Tongue (tissue), 2 donors: ENCODE results near the gene CNTFR. TPM values are rescaled to one million over a fixed set of nuclear protein-coding genes. Genes with fewer than 3 reads are reported as not detected.

Experiments used
- DNase-seq: peaks from one replicate; pipeline ENCODE4 v3.0.0-alpha.2; 2015
- total RNA-seq: library from RNA; depleted of rRNA; stranded (reverse); fragments of >200 nt; gene quantifications from one replicate; pipeline ENCODE4 v1.2.3, GENCODE V29; 2014

Gene CNTFR
- total RNA-seq, 1 donor from 2014 or later, result 6.2 TPM

GRCh38 chr9:34590381-34591247 is 1.1 kb upstream of the CNTFR start:
- DNase-seq, result peak; percentile 34

GRCh38 chr9:34588671-34589635 is 571 bp downstream of the CNTFR start:
- DNase-seq, result peak; percentile 32

- no peak for DNase-seq
Observed at GRCh38 chr9:34587271-34587670, 2.3 kb downstream of the CNTFR start.

DNA sequence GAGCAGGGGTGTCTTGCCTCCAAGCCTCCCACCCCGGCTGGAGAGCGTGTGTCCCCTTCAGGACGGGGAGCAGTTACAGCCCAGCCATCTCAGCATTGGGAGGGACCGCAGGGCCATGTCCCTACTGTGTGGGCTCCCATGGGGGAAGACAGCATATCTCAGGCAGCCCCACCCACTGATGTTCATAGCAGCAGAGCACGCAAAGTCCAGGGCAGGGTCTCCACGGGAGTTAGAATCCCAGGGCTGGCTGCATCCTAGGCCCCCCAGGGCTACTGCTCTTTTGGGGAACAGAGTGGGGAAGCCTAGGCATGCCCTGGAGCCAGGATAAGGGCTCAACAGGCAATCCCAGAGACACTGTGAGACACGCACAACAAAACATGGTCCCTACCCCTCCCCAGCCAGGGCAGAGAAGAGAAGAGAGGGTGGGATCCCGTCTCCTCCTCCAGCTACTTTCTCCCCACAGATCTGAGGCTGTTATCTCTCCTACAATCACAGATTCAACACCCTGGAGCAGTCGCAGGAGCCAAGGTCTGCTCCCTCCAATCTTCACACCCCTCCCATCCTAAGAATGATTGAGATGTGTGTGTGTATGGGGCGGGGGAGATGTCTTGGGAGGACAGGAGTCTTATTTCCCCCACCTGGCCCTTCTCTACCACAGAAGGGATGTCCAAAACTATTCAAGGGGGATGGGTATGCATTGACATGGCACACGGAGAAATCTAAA is 3.4 kb downstream of the CNTFR start:
- no peak for DNase-seq

GRCh38 chr9:34584970-34585369 is 4.6 kb downstream of the CNTFR start:
- no peak for DNase-seq

- no peak for DNase-seq
Observed at GRCh38 chr9:34582787-34583186, 6.7 kb downstream of the CNTFR start.

DNA sequence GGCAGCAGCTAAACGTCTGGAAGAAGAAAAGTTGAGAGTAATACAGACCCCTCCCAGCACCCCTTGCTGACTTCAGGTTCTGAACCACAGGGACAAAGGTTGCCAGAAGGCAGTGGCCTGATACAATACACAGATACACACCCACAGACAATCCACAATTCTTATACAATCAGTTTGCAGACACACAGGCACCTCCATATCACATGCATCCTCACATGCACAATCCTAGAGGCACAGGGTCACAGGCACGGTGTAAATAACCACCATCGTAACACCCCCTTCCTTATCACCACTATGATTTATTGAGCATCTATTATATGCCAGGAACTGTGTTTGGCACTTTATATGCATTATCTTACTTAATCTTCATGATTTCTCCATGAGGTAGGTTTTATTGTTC is 8.2 kb downstream of the CNTFR start:
- no peak for DNase-seq

- DNase-seq, result no peak
Observed at GRCh38 chr9:34580358-34580757, 9.2 kb downstream of the CNTFR start.

- DNase-seq, result no peak
Observed at GRCh38 chr9:34579808-34580163, 9.7 kb downstream of the CNTFR start.

- DNase-seq, result no peak
Observed at GRCh38 chr9:34579104-34579807, 10.3 kb downstream of the CNTFR start.

DNA sequence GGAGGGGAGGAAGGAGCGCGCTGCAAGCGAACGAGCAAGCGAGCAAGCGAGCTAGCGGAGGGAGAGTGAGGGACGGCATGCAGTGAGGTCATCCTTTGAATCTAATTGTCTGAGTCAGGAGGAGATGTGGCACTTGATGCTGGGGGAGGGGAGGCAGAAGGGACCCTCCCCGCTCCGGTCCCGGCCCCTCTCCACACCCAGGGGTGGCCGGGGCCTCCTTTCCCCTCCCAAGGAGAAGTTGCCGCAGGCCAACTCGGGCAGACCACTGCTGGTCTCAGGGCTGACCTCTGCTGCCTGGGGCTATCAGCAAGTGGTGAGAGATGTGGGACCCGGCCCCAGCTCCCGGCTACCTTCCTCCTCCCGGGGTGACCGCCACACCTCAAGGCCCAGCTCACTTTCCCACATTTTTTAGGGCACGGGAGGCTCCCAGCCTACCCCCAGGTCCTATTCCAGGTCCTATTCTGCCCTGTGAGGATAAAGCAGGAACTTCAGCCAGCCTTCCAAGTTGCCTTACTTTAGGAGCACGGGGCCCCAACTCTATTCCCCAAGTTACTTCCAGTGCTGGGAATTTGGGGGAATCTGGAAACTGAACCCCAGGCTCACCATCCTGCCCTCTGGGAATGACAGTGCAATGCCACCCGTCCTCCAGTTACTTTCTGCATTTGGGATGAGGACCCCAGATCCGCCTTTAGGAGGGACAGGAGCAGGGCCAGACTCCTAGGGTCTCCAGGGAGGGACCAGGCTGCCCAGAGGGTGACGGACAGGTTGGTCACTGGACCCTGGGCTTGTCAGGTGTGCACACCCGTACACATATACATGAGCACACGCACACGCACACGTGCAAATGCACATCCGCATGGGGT is 11.1 kb downstream of the CNTFR start:
- peak; percentile 75 for DNase-seq

GRCh38 chr9:34577400-34578240 is 11.9 kb downstream of the CNTFR start:
- DNase-seq, result peak; percentile 90

DNA sequence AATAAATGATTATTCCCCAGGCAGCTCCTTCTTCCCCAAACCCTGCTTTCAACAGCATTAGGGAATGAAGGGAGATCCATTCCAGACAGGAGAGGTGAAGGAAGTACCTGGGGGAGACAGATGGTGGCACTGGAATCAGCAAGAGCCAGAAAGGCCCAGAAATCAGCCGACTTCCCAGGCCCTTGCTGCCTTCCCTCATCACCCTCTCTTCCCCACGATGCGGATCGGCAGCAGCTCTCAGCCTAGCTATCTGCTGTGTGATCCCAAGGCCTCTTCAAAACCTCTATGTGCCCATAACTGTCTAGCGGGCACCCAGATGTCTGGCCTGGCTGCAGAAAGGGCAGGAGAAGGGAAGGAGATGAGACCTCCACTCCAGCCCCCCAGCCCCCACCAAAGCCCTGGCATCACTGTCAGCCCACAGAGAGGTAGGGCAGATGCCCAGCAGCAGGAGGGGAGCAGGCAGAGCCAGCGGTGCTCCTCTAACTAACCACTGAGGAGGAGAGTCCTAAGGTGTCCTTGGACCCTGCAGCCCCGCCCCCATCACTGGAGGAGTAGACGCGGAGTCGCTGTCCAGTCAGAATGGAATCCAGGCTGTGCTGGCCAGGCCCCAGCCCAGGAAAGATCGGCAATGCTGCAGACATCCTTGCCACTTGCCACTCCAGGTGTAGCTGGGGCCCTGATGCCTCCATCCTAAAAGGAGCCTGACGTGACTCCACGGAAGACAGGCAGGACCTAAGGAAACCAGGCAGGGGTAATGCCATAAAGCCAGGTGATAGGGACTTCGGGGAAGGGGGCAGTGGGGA is 12.7 kb downstream of the CNTFR start:
- DNase-seq, result peak; percentile 55

DNA sequence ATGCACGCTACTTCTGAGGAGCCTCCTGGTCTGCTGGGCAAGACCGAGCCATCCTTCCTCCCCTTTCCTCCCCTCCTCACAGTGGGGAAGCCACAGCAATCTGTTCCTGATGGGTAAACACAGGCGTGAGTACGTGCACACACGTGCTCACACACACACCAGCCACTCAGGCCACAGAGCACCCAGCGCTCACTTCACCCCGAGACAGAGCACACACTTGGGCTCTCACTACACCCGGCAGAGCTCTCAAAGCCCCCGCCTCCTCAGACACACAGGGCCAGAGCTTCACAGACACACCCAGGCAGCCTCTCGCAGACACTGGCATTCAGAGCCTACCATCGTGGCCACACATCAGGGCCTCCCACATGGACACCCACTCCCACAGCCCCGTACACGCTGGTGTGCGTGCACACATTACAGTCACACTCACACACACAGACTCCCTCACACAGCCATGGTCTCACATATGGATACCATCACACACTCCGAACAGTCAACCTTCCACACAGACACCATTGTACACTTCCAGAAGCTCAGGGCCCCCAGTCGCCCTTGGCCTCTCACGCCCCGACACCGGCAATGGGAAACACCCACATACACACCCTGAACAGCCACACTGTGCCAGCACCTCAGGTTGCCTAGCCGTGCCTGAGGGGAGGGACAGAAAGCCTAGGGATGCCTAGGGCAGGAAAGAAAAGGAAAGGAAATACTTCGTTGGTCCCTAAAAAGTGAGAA is 13.5 kb downstream of the CNTFR start:
- no peak for DNase-seq

DNA sequence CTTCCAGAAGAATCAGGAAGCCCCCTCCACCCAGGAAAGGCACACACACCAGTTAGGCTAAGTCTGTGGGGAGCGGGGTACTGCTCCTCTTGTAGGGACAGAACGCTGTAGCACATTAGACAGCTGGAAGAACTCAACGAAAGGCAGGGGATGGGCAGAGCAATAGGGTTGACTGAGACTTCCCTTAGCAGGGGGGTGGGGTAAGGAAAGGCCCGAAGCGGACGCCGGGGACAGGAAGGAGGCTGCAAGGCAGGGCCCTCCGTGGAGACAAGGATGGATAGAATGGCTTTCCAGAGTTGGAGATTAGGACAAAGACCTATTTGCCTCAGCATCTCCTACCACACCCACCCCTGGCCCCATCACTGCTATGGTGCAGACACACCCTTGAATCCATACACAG is 14.3 kb downstream of the CNTFR start:
- no peak for DNase-seq

- DNase-seq, result no peak
Observed at GRCh38 chr9:34574571-34574970, 15.0 kb downstream of the CNTFR start.

DNA sequence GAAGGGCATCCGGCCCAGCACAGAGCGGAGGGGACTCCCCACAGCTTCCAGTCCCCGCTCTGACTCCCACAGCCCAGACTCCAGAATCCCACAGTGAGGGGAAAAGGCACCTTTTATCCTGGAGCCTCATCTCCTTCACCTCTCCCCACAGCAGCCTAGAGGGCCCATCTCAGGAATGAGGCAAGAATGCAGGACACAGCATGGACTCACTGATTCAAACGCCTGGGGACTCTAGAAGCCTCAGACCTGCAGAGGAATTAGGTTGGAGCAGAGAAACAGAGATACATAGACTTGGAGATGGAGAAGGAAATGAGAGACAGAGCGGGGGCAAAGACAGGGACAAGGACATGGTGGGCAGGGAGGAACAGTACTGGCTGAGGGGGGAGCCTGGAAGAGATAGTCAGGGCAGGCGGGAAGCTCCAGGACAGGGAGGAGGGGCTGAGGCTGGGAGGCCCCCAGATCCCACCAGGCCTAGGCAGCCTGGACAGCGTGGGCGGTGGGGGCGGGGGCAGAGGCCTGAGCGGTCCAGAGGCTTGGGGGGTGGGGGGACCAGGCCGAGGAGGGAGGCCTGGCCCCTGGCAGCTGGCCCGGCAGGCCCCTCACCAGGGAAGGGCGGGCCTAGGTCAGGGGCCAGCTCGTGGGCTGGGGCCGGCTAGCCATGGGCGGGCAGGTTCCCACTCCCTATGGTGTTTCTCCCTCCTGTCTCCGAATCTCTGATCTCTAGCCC is 15.8 kb downstream of the CNTFR start:
- no peak for DNase-seq

- DNase-seq, result no peak
Observed at GRCh38 chr9:34572628-34573027, 16.9 kb downstream of the CNTFR start.
